Neural progenitor cell (in vitro differentiated cells): Measurements from ENCODE around the gene FASN. TPM values are rescaled to one million over a fixed set of nuclear protein-coding genes. Genes with fewer than 3 reads are reported as not detected.

Source experiments
- DNase-seq: peaks from one replicate; pipeline ENCODE4 v3.0.0-alpha.2; 2016; ENCODE audit warnings: low spot score
- H2AFZ ChIP-seq: fragments of 200-600 bp; sonication (generic); replicated peaks from 2 replicates; pipeline ENCODE4 v1.6.1; 2016; ENCODE audit warnings: antibody characterized with exemption
- H3F3A ChIP-seq: fragments of 200-600 bp; sonication (generic); 2 replicates; pipeline ENCODE4 v1.6.1; 2016; ENCODE audit warnings: antibody characterized with exemption, low read depth
- H3K27ac ChIP-seq: fragments of 200-600 bp; sonication (generic); 2 replicates; pipeline ENCODE4 v1.5.1; 2016; ENCODE audit warnings: mild to moderate bottlenecking
- H3K27me3 ChIP-seq: fragments of 200-600 bp; sonication (generic); 2 replicates; pipeline ENCODE4 v1.6.1; 2016; ENCODE audit warnings: mild to moderate bottlenecking, moderate library complexity
- H3K36me3 ChIP-seq: fragments of 200-600 bp; sonication (generic); 2 replicates; pipeline ENCODE4 v1.5.1; 2016
- H3K4me1 ChIP-seq: fragments of 200-600 bp; sonication (generic); 2 replicates; pipeline ENCODE4 v1.6.1; 2016; ENCODE audit warnings: mixed run types
- H3K4me2 ChIP-seq: fragments of 200-600 bp; sonication (generic); 2 replicates; pipeline ENCODE4 v1.6.1; 2016
- H3K4me3 ChIP-seq: fragments of 200-600 bp; sonication (generic); 2 replicates; pipeline ENCODE4 v1.5.1; 2016
- H3K79me2 ChIP-seq: fragments of 200-600 bp; sonication (generic); 2 replicates; pipeline ENCODE4 v1.6.1; 2016; ENCODE audit warnings: low read depth
- H3K9ac ChIP-seq: fragments of 200-600 bp; sonication (generic); 2 replicates; pipeline ENCODE4 v1.6.1; 2016
- H3K9me3 ChIP-seq: fragments of 200-600 bp; sonication (generic); 2 replicates; pipeline ENCODE4 v1.5.1; 2016; ENCODE audit warnings: low read depth
- H4K20me1 ChIP-seq: fragments of 200-600 bp; sonication (generic); 2 replicates; pipeline ENCODE4 v1.6.1; 2016; ENCODE audit warnings: low read depth
- H3K27ac Mint-ChIP-seq: 3 replicates; pipeline ENCODE4 v1.8.0; 2021; ENCODE audit warnings: mixed read lengths
- H3K27me3 Mint-ChIP-seq: 2 replicates; pipeline ENCODE4 v1.8.0; 2022; ENCODE audit warnings: low read depth, mild to moderate bottlenecking, inconsistent platforms, moderate library complexity, mixed read lengths; ENCODE audit not compliant: insufficient read depth
- H3K36me3 Mint-ChIP-seq: 3 replicates; pipeline ENCODE4 v1.8.0; 2021; ENCODE audit warnings: mixed read lengths
- H3K4me1 Mint-ChIP-seq: 3 replicates; pipeline ENCODE4 v1.8.0; 2021; ENCODE audit warnings: mixed read lengths
- H3K4me3 Mint-ChIP-seq: 3 replicates; pipeline ENCODE4 v1.8.0; 2021; ENCODE audit warnings: mild to moderate bottlenecking, moderate library complexity, mixed read lengths
- H3K9me3 Mint-ChIP-seq: 3 replicates; pipeline ENCODE4 v1.8.0; 2020; ENCODE audit warnings: mixed read lengths
- CTCF ChIP-seq: fragments of 200-600 bp; sonication (generic); IDR thresholded peaks from 2 replicates; pipeline ENCODE4 v1.5.1; 2017; ENCODE audit warnings: antibody characterized with exemption, mild to moderate bottlenecking
- EZH2 ChIP-seq: fragments of 200-600 bp; sonication (generic); IDR thresholded peaks from 2 replicates; pipeline ENCODE4 v1.6.1; 2017; ENCODE audit warnings: antibody characterized with exemption, mild to moderate bottlenecking, moderate library complexity
- EZH2phosphoT487 ChIP-seq: fragments of 200-600 bp; sonication (generic); IDR thresholded peaks from 2 replicates; pipeline ENCODE4 v1.6.1; 2017; ENCODE audit warnings: antibody characterized with exemption
- total RNA-seq: library from RNA; depleted of rRNA; stranded (reverse); fragments of >200 nt; gene quantifications from 2 replicates; pipeline ENCODE4 v1.2.3, GENCODE V29; 2015; ENCODE audit warnings: low replicate concordance

Gene FASN
- total RNA-seq, 1 donor from 2014 or later = 77.9 TPM

GRCh38 chr17:82097184-82097918 is 685 bp downstream of the FASN start:
- peaks cover 86% of the 10 kb centered on the region for H3K79me2 ChIP-seq
- peak; percentile 74 for DNase-seq
- H3K9me3 Mint-ChIP-seq = no peaks in the 10 kb centered on the region
- no peak overlapping the region for H3K27ac Mint-ChIP-seq
- H3K36me3 Mint-ChIP-seq = peaks cover 4% of the 10 kb centered on the region
- peaks cover 48% of the 10 kb centered on the region for H4K20me1 ChIP-seq
- peaks cover 19% of the 10 kb centered on the region for H3K4me1 Mint-ChIP-seq
- peak overlapping the region; percentile 83 for H3K4me3 Mint-ChIP-seq
- H3K27me3 Mint-ChIP-seq = peaks cover 4% of the 10 kb centered on the region
- no peak overlapping the region for H2AFZ ChIP-seq
- peak overlapping the region; percentile 98 for H3K27ac ChIP-seq
- H3K4me3 ChIP-seq = peak overlapping the region; percentile 100
- H3F3A ChIP-seq = peaks cover 30% of the 10 kb centered on the region
- TF ChIP-seq EZH2 (no peak), CTCF (no peak), EZH2phosphoT487 (no peak)
- H3K9me3 ChIP-seq = no peaks in the 10 kb centered on the region
- no peaks in the 10 kb centered on the region for H3K27me3 ChIP-seq
- H3K9ac ChIP-seq = peak overlapping the region; percentile 99
- peaks cover 43% of the 10 kb centered on the region for H3K4me1 ChIP-seq
- H3K4me2 ChIP-seq = peak overlapping the region; percentile 96
- H3K36me3 ChIP-seq = no peaks in the 10 kb centered on the region

- Mint-ChIP-seq H3K9me3 (no peaks in the 10 kb centered on the region), H3K4me3 (peak overlapping the region; percentile 83), H3K27ac (no peak overlapping the region), H3K27me3 (peaks cover 4% of the 10 kb centered on the region), H3K4me1 (peaks cover 17% of the 10 kb centered on the region), H3K36me3 (peaks cover 2% of the 10 kb centered on the region)
- no peak for TF ChIP-seq CTCF
- no peak for TF ChIP-seq EZH2
- peaks cover 37% of the 10 kb centered on the region for H3K4me1 ChIP-seq
- no peak for DNase-seq
- H3K79me2 ChIP-seq = peaks cover 88% of the 10 kb centered on the region
- H3K27ac ChIP-seq = no peak overlapping the region
- H3K27me3 ChIP-seq = no peaks in the 10 kb centered on the region
- H3K9ac ChIP-seq = peak overlapping the region; percentile 99
- no peak overlapping the region for H2AFZ ChIP-seq
- H3K36me3 ChIP-seq = no peaks in the 10 kb centered on the region
- H3K9me3 ChIP-seq = no peaks in the 10 kb centered on the region
- peaks cover 24% of the 10 kb centered on the region for H3F3A ChIP-seq
- H3K4me3 ChIP-seq = peak overlapping the region; percentile 100
- H3K4me2 ChIP-seq = peak overlapping the region; percentile 96
- peaks cover 54% of the 10 kb centered on the region for H4K20me1 ChIP-seq
These were observed 1.3 kb downstream of the FASN start for GRCh38 chr17:82096709-82097183.

- H3K27ac Mint-ChIP-seq = no peak overlapping the region
- peak overlapping the region; percentile 99 for H3K9ac ChIP-seq
These were observed 2.0 kb downstream of the FASN start for GRCh38 chr17:82095777-82096708.

More at GRCh38 chr17:82095777-82096708, 2.0 kb downstream of the FASN start:
- H3K79me2 ChIP-seq = peaks cover 89% of the 10 kb centered on the region
- H4K20me1 ChIP-seq = peaks cover 61% of the 10 kb centered on the region
- H2AFZ ChIP-seq = no peak overlapping the region
- no peak for TF ChIP-seq EZH2phosphoT487
- TF ChIP-seq EZH2 = no peak
- TF ChIP-seq CTCF = no peak
- H3K27me3 ChIP-seq = no peaks in the 10 kb centered on the region
- Mint-ChIP-seq H3K4me1 (peaks cover 13% of the 10 kb centered on the region), H3K27me3 (peaks cover 4% of the 10 kb centered on the region), H3K36me3 (peaks cover 2% of the 10 kb centered on the region), H3K4me3 (peak overlapping the region; percentile 83), H3K9me3 (no peaks in the 10 kb centered on the region)
- peak overlapping the region; percentile 96 for H3K4me2 ChIP-seq
- peaks cover 31% of the 10 kb centered on the region for H3K4me1 ChIP-seq
- no peaks in the 10 kb centered on the region for H3K36me3 ChIP-seq
- H3K4me3 ChIP-seq = peak overlapping the region; percentile 100
- DNase-seq = no peak
- peak overlapping the region; percentile 49 for H3K27ac ChIP-seq
- peaks cover 17% of the 10 kb centered on the region for H3F3A ChIP-seq
- no peaks in the 10 kb centered on the region for H3K9me3 ChIP-seq
